Sigmoid colon (tissue), 3 donors: Measurements from ENCODE around the gene KIF26B.

ENCODE experiments used
- CTCF ChIP-seq, 4 experiments: fragments of 450-650 bp in 3 of 4; fragments of 200-600 bp in 1 of 4; IDR thresholded peaks; one replicate each; pipeline ENCODE4 v1.5.1; 2016 to 2019; ENCODE audit warnings: antibody characterized with exemption in 4 of 4, mild to moderate bottlenecking in 3 of 4, moderate library complexity in 2 of 4
- POLR2A ChIP-seq, 2 donors: fragments of 450-650 bp; IDR thresholded peaks; one replicate each; pipeline ENCODE4 v1.6.1; 2016; ENCODE audit warnings: antibody characterized with exemption in 2 of 2, mild to moderate bottlenecking in 2 of 2, moderate library complexity in 2 of 2

- TF ChIP-seq CTCF (IDR thresholded peaks at IDR 0.05) (no peak), POLR2A (IDR thresholded peaks at IDR 0.05) (no peak)
Measured at GRCh38 chr1:245261786-245262185, 107.0 kb downstream of the KIF26B start.
